NCI-H524 (cell line): ENCODE results near the gene SLC41A1.

Experiments used
- DNase-seq, 2 experiments: peaks; one replicate each; lab custom pipeline; 2025; lab: John Stamatoyannopoulos, UW

Gene SLC41A1

DNA sequence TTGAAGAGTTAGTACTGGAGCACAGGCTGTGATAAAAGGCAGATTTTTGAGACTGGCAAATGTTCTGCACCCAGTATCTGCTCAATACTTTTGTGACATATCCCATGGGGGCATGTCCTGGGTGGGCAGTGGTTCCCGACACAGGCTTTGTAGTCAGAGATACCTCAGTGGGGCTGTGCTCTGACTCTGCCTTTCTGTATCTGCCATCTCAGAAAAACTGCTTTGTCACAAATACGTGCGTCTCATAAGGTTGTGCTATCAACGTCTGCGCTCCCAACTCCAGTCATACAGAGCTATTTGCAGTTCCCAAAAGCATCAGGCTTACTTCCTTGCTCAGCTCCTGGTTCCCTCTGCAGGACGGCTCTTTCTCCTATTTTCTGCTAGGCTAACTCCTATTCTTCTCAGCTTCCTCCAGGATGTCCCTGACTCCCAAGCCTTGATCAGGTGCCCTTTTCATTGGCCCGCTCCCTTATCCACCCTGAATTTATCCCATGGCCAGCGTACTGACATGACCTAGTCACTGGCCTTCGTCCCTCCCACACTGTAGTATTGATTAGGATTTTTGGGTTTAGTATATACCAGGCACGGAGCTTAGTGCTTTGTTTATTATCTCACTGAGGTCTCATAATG, 25.6 kb downstream of the SLC41A1 start:
- no peak for DNase-seq

DNA sequence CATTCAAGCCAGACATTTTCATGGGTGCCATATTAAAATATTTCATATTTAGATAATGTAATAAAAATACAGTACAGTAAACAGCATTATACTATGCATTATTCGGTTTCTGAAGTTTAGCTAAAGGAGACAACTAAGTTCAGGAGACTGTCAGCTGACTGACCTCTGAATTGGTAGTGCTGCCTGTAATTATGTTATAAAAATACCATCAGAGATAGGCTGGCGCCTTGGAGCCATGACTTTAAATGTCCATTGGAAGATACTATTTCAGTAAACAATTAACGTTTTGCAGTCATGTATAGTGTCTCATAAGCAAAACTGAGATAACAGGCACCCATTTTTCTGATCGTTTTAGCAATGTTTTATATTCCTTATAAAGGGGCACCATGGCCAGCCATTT, 26.4 kb downstream of the SLC41A1 start:
- no peak for DNase-seq

DNA sequence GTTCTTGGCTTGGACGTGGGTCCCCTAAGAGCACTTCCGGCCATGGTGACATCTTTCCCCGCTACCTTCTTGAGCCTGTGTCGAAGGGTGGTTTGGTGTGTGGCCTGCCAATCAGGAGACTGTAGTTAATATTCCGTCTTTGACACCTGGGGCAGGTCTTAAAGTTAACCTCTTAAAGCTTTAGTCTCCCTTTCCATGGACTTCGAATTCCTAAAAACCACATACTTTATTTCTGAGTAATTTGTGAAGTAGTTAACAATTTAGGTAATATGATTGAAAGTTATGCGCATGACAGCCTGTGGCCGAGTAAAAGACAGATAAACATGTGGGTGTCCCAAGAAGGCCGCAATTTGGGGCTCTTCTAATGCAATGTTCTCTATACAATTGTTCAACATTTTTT, 27.6 kb downstream of the SLC41A1 start:
- no peak for DNase-seq

DNA sequence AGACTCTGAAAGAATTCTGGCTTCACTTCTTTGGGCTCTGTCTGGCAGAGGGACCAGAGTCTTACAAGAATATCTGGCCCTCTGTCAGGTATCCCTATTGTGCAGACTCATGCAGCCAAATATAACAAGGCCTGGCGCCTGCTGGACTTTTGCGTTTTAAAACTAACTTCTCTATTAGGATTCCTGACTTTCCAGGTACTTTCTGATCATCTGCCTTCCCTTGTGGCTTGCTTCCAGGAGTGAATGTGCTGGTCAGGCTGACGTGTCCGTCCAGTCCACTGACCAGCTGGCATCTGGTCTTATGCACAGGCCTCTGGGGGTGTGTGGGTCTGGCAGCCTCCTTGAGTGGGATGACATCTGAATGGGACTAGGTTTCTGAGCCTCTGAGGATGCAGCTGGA, 29.1 kb downstream of the SLC41A1 start:
- no peak for DNase-seq

GRCh38 chr1:205783433-205783795, 29.6 kb downstream of the SLC41A1 start:
- no peak for DNase-seq

GRCh38 chr1:205782627-205783432, 30.2 kb downstream of the SLC41A1 start:
- DNase-seq, result no peak

DNA sequence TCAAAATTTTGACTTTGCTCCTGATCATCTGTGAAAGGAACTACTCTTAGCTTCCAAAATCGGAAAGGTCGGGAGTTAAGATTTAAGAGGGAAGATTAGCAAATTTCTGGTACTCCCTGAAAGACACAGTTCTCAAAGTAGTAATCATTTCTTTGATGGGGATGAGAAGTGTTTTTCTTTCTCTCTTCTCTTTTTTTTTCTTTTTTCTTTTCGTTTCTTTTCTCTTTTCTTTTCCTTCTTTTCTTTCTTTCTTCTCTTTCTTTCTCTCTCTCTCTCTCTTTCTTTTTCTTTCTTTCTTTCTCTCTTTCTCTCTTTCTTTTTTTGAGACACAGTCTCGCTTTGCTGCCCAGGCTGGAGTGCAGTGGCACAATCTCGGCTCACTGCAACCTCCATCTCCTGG, 32.7 kb downstream of the SLC41A1 start:
- no peak for DNase-seq

DNA sequence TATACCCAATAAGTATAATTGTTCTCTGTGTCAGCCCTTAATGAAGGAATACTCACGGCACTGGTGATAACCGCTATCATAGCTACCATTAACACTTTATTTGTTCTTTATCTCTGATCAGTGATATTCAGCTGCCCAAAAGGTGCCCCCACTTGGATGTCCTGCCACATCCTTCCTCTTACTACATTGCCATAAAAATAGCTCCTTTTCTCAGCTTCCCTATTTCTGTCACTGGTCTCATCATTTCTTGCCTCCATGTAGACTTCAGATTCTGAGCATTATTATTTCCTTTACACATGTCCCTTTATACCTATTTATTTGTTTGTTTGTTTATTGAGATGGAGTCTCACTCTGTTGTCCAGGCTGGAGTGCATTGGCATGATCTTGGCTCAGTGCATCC, 35.0 kb downstream of the SLC41A1 start:
- DNase-seq, result no peak

DNA sequence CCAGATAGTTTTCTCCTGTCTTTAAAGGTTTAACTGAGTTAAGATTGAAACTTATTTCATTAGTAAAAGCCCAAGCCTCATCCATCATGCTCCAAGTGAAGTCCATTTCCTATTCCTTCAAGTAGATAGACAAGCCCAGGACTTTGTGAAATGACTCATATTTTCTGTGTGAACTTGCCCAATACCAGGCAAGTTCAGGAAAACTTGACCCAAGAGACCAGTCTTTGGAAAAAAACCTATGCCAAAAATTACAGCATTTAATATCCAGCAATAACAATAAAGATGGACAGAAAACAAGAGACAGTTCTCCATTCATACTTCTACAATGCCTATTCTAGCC, 37.3 kb downstream of the SLC41A1 start:
- DNase-seq, result no peak

DNA sequence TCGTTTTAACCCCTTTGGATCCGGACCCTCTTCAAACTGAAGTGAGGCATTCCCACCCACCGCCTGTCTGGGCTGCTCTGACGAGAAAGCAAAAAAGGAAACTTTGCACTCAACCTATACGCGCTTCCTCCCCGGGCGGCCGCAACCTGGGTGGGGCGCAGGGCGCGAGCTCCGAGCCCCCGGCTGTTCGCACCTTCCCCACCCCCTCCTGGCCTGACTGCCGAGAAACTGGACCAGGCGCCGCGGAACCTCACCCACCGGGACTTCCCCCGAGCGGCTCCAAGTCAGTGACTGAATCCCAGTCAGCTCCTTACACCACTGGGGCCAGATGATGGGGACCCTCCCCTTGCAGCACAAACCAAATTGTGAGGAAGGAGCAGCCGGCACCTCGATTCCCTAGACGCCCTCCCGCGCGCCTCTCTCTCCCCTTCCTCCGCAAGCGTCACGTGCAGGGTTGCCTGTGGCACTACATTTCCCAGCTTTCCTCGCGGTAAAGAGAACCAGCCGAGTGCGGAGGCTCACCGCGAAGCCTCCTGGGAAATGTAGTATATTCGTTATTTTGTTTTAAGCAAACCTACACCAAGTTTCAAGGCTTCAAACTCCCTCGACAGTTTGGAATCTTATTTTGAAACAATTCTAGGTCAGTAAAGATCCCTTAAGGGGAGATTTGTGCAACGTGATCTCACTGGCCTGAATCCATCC, 37.8 kb downstream of the SLC41A1 start, which contains the start of gene RAB29:
Gene RAB29 (minus strand): TSS at position 468 of the 702 bp plus-strand sequence. CDS start 526 bp downstream, outside the sequence.
- peak; percentile 59 to 69 for DNase-seq

DNA sequence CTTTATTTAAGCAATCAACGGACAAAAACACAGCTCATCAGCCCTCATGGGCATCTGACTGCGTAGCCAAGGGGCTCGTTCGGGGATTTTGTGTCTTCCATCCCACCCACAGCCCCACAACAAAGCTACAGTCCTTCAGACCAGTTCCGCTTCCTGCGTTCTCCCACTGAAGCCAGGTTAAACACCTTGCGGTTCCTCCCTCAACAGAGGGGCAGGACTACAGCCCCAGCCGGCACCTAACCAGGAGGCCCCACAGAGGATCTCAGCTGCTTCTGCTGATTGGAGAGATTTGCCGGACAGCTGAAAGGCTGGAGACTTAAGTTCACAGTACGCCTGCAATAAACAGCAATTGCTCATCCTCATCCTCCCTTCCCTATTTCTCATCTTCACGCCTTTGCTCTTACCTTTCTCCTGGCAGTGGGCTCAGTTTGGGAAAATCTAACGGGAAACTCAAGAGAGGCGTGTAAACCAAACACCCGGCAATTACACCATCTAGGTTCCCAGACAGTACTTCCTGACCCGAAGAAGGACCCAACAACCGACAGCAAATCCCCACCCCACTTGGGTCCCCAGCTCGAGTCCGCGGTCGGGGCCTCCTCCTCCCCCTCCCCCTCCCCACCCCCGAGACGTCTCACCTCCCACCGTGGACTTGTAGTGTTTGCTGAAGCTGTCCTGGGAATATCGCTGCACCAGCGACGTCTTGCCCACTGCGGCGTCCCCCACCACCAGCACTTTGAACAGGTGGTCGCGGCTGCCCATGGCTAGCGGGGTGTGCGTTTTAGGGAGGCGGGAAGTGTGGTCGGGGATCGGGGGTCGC, 38.6 kb downstream of the SLC41A1 start:
- no peak for DNase-seq

- no peak for DNase-seq
Observed at GRCh38 chr1:205772607-205773032, 40.4 kb downstream of the SLC41A1 start.

DNA sequence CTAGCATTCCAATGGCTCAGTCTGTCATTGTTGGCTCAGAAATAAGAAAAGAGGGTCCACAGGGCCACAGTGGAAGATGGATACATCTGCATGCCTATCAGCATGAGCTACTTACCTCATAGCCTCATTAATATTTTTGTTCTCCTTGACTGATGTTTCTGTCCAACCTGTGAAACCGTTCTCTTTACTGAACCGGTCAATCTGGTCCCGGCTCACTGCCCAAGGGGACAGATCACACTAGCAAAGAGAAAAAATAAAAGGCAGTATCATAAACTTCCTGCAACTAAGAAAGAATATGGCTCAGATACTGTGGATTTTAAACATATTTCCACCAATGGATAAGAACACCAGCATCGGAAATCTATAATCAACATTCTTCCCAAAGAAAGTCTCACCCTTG, 42.4 kb downstream of the SLC41A1 start:
- DNase-seq, result no peak

GRCh38 chr1:205769641-205770365, 43.2 kb downstream of the SLC41A1 start:
- no peak for DNase-seq

DNA sequence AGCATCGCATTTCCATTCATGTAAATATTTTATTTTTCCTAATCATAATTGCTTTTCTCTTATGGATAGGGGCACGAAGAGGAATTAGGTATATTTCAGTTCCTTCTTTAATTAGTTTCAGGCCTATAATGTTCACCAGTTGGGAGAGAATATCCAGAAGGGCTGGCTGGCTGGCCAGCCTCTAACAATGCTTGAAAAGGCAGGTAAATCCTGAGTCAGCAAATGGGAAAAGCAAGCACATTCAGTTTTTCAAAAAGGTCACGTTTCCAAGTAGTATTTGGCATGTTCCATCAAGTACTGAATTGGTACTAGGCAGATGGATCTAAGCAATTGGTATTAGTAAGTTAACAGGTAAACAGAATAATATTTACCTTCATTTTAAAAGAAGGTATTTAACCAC, 45.8 kb downstream of the SLC41A1 start:
- DNase-seq, result no peak

DNA sequence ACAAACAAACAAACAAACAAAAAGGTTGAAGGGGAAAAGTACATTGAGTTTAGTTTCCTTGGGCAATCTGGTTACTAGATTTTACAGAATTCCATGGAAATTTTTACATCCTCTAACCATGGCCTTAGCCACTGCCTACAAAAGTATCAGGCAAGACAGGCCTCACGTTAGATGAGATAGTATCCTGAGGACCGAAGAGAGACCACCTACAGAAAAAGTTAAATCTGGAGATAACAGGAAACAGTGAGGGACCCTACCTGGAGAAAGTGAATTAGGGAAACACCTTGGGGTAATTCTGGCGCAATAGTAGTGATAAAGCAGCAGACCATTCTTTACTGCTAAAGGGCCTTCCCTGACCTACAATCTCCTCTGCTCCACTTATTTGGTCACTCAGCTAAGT, 46.4 kb downstream of the SLC41A1 start:
- DNase-seq, result no peak

DNA sequence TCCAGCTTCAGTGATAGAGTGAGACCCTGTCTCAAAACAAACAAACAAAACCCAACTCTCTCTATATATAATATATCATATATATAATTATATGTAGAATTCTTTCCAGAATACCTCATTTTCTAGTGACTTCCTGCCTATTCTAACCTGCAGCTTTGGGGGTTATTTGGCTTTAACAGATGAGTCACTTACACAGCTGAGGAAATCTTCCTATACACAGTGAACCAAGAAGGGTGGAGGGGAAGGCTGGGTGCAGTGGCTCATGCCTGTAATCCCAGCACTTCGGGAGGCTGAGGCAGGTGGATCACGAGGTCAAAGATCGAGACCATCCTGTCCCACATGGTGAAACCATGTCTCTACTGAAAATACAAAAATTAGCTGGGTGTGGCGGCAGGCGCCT, 47.0 kb downstream of the SLC41A1 start:
- DNase-seq, result no peak

GRCh38 chr1:205764578-205764977, 48.4 kb downstream of the SLC41A1 start:
- DNase-seq, result no peak

DNA sequence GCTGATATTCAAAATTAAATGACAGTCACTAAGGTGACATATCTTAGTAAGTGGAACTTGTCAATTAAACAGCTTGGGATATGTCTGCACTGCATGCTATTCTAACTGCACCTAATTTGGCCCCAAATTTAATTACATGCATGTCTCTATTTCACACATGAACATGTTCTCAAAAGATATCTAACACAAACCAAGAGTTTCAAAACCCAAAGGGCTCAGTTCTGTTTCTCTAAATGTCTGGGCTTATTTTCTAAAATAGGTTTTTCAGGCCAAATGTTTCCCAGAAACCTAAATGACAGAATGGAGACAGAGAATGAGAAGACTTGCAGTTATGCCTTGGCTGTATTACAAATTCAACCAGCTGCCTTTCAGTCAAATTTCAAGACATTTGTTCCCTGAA, 49.0 kb downstream of the SLC41A1 start:
- no peak for DNase-seq

DNA sequence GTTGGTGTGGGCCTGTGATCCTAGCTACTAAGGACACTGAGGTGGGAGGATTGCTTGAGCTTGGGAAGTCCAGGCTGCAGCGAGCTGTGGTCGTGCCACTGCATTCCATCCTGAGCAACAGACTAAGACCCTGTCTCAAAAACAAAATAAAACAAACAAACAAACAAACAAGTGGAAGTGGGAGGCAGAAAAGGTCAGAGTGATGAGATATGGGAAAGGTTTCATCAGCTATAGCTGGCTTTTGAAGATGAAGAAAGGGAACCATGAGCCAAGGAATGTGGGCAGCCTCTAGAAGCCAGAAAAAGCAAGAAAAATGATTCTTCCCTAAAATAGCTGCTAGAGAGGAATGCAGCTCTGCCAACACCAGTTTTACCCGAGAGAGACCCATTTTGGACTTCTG, 52.4 kb downstream of the SLC41A1 start:
- no peak for DNase-seq

DNA sequence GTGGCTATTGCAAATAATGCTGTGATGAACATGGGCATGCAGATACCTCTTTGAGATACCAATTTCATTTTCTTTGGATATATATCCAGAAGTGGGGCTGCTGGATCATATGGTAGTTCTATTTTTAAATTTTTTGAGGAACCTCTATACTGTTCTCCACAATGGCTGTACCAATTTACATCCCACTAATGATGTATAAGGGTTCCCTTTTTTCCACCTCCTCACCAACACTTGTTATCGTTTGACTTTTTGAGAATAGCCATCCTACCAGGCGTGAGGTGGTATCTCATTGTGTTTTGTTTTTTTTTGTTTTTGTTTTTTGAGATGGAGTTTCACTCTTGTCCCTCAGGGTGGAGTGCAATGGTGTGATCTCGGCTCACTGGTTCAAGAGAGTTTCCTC, 56.4 kb downstream of the SLC41A1 start:
- no peak for DNase-seq

DNA sequence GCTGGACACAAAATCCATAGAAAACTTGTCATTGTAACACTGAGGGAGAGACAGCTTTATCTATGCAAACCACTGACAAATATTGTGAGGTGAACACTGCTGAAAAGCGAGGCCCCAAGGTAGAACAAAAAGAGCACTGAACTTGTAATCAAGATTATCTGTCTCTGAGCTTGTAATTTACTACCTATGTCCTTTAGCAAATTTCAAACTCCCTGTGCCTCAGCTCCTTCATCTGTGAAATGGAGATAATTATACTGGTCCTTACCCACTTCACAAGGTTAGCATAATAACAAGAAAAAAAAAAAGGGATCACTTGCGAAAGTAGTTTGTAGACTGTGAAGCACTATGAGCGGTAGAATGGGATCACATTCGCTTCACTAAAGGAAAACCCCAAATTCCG, 58.1 kb downstream of the SLC41A1 start:
- no peak for DNase-seq
